UCSD-AML1 (cell line): ENCODE results near the gene KBTBD13.
"Not testable (repeated sequence)": the region's sequence is repeated elsewhere in the genome, so short reads cannot be mapped to it uniquely, and the experiment has no call there.

ENCODE experiments used
- DNase-seq: peaks from one replicate; lab custom pipeline; 2025; ENCODE audit not compliant: unreplicated experiment; lab: John Stamatoyannopoulos, UW

Gene KBTBD13

DNA sequence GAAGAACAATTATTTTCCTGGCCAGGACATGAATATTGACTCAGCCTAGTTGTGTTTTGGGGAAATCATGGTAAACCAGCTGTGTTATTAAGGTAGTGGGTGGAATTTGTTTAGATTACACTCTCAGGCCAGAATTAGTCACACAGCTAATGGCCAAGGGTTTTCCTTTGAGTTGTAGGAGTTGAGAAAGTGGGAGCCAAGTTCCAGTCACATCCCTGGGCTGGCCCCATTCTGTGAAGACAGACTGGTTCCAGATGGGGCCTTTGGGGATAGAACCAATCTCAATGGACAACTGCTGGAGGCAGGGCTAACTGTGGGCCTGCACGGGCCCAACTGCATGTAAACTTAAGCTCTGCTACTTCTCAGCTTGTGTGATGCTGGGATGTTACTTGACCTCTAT, 7.4 kb upstream of the KBTBD13 start:
- DNase-seq: no peak

DNA sequence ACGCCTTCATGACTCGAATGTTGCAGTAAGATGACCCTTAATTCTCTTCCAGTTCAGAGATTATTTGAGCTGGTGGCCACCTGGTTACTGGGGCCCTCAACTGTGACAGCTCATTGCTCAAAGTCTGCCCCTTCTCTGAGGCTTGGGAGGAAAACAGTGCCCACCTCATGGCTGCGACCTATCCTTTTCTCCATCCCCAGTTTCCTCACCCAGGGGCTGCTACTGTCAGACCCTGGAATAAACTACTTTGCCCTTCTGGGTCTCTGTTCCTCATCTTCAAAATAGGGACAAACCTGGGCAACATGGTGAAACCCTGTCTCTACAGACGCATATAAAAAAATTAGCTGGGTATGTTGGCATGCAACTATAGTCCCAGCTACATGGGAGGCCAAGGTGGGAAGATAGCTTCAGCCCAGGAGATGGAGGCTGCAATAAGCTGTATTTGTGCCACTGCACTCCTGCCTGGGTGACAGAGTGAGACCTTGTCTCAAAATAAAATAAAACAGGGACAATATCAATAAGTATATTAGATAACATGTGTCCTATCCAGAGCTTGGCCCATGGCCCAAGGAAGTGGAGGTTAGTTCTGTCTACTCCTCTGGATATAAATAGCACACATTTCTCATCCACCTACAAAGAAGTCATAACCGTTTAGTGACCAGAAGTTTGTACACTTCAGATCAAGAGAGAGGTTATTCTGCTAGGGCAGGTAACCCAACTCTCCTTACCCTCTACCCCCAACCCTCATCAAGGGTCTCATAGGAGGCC, 6.6 kb upstream of the KBTBD13 start:
- no peak for DNase-seq

DNA sequence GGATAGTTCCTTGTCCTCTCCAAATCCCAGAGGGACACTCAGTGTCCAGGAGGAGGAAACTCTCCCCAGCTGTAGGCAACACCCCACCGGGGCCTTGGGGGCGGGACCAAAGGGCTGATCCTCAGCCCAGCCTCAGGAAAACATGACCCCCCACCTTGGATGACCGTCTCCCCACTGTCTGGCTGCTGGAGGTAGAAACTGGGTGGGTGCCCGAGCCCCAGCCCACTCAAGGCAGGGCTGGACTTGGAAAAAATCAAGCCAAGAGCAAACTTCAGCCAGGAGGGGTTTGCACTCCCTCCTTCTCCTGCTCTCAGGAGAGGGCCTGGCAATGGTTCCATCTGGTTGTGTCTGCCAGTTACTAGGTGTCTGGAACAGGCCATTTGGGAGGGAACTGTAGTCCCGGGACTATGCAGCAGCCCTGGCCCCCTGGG, 5.2 kb upstream of the KBTBD13 start:
- DNase-seq: no peak

DNA sequence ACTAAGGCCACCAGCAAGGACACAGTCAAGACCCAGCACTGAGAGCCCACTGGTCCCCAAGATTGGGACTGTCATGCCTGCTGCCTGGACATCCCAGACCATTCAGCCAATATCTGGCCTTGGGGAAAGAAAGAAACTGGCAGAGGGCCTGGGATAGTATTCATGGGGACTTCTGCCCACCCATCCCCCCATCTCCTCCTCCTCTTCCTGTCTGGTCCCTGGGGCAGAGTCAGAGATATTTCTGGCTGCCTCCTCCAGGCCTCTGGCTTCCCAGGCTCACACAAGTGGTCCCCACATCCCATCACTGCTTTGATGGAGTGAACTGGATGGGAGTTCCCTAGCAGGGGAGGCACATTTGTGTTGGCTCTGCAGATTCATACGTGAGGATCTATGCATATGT, 4.5 kb upstream of the KBTBD13 start:
- peak; percentile 37 for DNase-seq

DNA sequence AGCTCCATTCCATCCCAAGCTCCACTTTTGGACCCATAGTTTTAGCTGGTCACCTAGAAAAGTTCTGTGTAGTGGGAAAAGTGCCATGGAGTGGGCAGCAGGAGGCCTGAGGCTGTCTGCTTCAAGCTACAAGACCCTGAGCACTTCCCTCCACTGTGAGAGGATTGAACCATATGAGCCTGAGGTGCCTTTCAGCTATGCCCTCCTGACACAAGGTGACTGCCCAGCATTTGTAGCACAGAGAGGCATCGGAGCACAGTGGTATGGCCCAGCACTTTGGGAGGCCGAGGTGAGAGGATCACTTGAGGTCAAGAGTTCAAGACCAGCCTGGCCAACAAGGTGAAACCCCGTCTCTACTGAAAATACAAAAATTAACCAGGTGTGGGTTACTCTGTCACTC, 3.9 kb upstream of the KBTBD13 start:
- no peak for DNase-seq

DNA sequence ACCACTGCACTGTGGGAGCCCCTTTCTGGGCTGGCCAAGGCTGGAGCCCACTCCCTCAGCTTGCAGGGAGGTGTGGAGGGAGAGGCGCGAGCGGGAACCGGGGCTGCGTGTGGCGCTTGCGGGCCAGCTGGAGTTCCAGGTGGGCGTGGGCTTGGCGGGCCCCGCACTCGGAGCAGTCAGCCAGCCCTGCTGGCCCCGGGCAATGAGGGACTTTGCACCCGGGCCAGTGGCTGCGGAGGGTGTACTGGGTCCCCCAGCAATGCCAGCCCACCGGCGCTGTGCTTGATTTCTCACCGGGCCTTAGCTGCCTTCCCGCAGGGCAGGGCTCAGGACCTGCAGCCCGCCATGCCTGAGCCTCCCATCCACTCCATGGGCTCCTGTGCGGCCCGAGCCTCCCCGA, 1.6 kb upstream of the KBTBD13 start:
- DNase-seq: not testable (repeated sequence)

DNA sequence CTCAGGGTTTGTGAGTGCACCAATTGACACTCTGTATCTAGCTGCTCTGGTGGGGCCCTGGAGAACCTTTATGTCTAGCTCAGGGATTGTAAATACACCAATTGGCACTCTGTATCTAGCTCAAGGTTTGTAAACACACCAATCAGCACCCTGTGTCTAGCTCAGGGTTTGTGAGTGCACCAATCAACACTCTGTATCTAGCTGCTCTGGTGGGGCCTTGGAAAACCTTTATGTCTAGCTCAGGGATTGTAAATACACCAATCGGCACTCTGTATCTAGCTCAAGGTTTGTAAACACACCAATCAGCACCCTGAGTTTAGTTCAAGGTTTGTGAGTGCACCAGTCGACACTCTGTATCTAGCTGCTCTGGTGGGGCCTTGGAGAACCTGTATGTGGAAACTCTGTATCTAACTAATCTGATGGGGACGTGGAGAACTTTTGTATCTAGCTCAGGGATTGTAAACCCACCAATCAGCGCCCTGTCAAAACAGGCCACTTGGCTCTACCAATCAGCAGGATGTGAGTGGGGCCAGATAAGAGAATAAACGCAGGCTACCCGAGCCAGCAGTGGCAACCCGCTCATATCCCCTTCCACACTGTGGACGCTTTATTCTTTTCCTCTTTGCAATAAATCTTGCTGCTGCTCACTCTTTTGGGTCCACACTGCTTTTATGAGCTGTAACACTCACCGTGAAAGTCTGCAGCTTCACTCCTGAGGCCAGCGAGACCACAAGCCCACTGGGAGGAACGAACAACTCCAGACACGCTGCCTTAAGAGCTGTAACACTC, 745 bp upstream of the KBTBD13 start:
- not testable (repeated sequence) for DNase-seq

DNA sequence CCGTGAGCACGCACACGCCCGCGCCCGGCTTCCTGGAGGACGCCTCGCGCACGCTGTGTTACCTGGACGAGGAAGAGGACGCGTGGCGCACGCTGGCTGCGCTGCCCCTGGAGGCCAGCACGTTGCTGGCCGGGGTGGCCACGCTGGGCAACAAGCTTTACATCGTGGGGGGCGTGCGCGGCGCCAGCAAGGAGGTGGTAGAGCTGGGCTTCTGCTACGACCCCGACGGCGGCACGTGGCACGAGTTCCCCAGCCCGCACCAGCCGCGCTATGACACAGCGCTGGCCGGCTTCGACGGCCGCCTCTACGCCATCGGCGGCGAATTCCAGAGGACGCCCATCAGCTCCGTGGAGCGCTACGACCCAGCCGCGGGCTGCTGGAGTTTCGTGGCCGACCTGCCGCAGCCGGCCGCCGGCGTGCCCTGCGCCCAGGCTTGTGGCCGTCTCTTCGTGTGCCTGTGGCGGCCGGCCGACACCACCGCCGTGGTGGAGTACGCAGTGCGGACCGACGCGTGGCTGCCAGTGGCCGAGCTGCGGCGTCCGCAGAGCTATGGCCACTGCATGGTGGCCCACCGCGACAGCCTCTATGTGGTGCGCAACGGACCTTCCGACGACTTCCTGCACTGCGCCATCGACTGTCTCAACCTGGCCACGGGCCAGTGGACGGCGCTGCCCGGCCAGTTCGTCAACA, 890 bp downstream of the KBTBD13 start:
- DNase-seq: no peak

DNA sequence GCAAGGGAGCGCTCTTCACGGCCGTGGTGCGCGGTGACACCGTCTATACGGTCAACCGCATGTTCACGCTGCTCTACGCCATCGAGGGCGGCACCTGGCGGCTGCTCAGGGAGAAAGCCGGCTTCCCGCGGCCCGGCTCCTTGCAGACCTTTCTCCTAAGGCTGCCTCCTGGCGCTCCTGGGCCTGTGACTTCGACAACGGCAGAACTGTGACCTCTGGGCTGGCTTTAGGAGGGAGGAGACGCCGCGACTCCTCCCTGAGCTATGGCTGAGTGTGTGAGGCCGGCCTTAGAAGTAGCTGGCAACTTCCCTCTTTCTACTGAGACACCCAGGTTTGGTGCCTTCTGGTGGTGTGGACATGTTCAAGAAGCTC, 1.4 kb downstream of the KBTBD13 start:
- DNase-seq: no peak

DNA sequence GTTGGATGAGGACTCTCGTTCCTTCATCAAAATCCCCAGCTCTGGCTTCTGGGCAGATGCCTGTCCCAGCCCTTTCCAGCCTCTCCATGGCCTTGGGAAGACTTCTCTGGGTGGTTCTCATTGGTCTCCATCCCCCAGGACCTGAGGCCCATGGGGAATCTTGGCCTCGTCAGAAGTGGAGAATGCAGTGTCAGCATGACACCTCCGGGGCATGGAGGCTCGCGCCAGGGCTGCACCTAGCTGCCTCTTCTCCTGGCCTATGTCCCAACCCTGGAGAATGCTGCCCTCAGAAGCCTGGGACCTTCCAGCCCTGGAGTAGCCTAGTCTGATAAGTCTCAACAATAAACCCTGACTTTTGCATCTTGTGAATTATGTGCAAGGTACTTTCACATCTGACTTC, 3.0 kb downstream of the KBTBD13 start:
- DNase-seq: no peak

DNA sequence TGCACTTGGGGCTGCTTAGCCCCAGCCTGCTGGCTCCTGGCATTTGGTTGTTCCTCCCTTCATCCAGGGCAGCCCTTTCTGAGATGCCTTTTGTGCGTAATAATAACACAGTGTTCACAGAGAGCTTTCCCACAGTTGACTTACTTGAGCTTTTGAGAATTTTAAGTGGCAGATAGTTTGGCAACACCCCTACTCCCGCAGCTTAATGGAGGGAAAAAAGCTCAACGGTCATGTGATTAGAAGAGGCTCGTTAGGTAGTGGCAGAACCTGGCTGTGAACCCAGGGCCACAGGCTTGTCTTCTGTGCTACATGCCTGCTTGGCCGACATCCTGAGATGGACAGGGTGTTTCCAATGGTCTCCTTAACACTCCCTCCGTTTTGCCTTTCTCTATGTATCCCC, 4.7 kb downstream of the KBTBD13 start:
- no peak for DNase-seq

DNA sequence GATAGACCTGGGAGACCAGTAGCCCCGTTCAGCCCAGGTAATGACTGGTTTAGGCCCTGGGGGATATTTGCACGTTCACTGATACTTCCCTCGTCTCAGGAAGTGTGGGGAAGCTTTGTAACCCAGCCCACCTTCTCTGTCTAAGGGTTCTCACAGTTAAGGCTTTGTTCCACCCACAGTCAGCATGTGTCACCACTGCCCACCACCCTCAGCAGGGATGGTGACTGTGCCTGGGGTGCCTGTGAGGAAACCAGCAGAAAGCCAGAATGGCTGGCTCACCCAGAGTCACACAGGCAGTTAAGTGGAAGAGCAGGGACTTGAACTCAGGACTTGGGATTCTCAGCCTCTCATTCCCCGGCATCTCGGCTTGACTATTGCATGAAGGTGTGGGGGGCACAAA, 5.2 kb downstream of the KBTBD13 start:
- DNase-seq: no peak

DNA sequence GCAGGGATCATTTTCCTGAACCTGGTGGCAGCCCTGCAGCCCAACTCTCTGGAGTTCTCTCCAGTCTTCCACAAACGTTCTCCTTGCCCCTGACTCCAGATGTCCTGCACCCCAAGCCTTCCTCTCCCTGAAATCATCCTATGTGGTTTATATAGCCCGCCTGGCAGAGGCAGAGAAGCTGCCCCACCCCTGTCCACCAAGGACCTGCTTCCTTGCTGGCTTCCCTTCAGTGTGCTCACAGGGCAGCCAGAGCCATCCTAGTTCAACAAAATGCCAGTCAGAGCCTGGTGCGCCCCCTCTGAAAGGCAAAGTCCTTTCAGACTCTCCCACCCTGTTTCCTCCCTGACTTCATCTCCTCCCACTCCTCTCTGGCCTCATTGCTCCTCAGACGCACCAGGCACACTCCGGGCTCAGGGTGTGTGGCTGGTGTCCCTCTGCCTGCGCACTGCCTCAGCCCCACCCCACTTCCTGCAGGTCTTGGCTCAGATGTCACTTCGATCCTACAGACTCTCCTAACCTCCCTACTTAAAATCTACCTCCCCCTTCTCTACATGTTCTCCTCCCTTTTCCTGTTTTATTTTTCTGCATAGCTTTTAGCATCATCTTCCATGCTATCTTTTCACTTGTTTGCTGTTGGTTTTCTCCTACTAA, 5.9 kb downstream of the KBTBD13 start:
- peak; percentile 57 for DNase-seq

DNA sequence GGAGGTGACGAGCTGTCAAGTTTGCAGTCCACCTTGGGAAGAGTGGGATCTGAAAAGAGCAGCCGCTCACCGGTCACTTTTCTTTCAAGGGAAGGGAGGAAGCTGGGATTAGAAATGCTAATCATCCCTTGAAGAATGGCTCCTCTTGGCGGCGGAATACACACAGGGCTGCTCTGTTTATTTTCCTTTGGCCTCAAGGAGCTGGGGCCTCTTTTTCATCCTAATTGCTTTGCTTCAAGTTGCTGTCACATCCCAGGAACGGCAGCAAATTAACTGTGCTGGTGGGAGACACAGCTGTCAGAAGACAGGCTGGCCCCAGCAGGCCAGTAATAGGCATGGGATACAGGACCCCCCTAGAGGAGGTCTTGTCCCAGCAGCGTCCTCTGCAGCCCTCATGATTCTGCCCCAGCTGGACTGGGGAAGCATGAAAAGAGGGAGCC, 6.7 kb downstream of the KBTBD13 start:
- DNase-seq: no peak

DNA sequence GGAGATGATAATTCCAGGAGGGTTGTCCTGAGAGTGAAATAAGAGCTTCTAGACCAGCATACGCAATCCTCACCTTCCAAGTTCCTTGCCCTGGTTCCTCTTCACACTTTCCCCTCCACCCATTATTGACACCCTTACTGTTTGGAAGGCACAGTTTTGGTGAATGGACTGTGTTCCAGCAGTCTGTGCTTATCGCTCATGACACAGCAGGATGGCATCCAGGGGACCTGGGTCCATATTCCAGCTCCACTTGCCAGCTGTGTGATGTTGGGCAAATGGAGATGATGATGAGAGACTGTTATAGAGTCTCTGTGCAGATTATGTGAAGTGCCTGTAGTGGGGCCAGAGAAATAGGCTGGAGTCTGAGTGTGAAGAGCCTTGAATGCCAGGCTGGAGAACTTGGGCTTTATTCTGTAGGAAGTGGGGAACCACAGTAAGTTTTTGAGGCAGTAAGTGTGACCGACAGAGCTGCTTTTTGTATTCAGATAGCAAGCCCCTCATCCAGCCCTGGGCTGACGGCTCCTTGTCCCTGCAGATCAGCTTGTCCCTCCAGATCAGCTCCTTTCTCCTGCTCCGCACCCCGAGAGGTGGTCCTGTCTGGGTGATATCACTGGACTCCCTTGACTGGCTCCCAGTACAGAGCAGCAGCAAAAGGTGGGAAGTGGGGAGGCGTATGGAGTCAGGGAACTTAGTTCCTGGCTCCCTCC, 8.1 kb downstream of the KBTBD13 start:
- no peak for DNase-seq

DNA sequence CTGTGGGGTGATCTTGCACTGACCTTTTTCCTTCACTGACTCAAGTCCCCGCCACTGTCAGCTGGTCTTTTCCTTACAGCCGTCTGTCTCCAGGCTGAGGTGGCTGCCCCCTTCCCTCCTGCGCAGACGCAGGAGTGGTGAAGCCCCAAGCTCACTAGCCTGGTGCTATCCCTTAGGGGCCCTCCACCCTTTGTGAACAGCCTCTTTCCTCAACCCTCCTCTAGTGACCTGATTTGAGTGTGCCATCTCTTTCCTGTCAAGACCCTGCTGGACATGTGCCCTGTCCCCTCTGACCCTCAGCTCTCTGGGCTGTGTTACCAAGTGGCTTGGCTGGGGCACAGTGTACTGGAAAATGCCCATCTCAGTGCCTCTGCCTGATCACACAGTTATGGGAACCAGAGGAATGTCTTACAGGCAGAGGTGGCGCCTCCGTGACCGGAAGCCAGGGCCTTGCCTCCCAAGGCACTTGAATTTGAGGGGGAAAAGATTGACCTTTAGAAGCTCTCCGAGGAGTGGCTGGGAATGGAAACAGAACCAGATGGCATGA, 8.7 kb downstream of the KBTBD13 start:
- DNase-seq: no peak

DNA sequence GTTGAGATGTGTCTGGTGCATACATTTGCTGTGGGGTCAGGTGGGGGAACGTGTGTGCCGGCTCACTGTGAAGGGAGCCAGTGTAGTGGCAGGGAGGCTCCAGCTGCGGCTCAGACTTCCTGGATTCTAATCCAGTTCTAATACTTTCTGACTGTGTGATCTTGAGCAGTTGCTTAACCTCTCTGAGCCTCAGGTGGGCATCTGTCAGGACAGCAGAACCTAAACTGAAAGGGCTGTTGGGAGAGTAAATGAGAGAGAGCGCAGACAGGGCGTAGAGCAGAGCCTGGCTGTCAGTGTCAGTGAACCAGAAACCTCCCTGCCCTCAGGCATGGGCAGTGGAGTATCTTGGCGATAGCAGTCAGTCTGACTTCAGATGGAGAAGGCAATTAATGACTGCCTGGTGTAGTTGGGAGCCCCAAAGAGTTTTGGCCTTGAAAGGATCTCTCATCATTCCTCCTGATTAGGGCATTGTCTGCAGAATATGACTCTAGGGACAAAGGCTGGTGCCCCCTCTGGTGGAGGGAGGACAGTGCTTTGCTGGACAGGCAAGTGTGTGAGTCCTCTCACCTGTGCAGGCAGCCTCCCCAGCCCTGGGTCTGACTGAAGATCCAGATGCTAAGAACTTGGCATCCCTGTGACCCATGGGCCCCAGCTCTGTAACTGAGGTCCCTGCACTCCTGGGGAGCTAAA, 9.6 kb downstream of the KBTBD13 start:
- DNase-seq: peak; percentile 40

DNA sequence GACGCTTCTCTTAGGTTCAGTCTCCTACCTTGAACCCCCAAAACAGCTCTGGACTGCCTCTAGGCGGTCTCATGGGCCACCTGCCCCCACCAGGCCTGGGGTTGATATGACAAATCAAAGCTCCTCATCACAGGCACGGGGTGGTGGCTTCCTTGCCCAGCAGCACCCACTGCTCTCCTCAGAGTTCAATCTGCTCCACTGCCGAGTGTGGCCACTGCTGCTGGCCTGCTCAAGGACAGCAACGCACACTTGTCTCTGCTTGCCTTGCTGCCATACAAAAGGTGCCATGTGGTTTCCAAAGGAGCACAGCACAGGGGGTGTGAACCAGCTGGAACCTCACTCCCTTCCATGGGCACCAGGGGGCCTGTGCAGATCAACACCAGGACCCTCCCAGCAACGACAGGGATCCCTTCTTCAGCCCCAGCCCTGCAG, 10.2 kb downstream of the KBTBD13 start:
- no peak for DNase-seq

DNA sequence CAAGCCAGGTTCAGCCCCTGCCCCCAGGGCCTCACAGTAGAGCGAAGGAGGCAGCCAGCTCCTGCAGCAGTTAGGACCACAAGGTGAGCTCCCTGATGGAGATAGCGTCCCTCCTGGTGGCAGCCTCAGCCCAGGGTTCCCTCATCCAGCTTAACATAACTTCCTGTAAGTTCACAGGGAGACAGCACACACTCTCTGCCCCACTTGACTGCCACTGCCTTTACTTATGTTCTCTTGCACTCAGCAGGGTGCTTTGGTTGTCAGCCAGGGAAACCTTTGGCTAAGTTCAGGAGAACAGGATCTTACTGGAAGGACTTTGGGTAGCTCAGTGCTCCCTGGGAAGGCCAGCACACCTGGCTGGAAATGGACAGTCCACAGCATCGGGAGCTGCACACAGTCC, 10.9 kb downstream of the KBTBD13 start:
- DNase-seq: no peak
